Central memory CD8-positive, alpha-beta T cell (primary cell): ENCODE results near the gene SLAIN1.

ENCODE experiments used
- ATAC-seq: fragments of 150-1000 bp; cut with Tn5 transposase; replicated peaks from 2 replicates; pipeline ENCODE4 v1.10.0; 2022; ENCODE audit warnings: mild to moderate bottlenecking, moderate FRiP score, moderate number of reproducible peaks; ENCODE audit not compliant: poor library complexity, severe bottlenecking; ENCODE audit errors: extremely low read depth
- DNase-seq, 2 donors: peaks; one replicate each; pipeline ENCODE4 v3.0.0; 2021; ENCODE audit warnings: low spot score in 2 of 2
- H3K27ac Mint-ChIP-seq: one replicate; pipeline ENCODE4 v1.8.0; 2022; ENCODE audit warnings: low read depth, mild to moderate bottlenecking, moderate library complexity, mixed read lengths
- H3K27me3 Mint-ChIP-seq: one replicate; pipeline ENCODE4 v1.8.0; 2022; ENCODE audit warnings: mixed read lengths
- H3K36me3 Mint-ChIP-seq: one replicate; pipeline ENCODE4 v1.8.0; 2022; ENCODE audit warnings: mild to moderate bottlenecking, moderate library complexity, mixed read lengths; ENCODE audit not compliant: insufficient read depth
- H3K4me1 Mint-ChIP-seq: one replicate; pipeline ENCODE4 v1.8.0; 2022; ENCODE audit warnings: mixed read lengths
- H3K4me3 Mint-ChIP-seq: one replicate; pipeline ENCODE4 v1.8.0; 2022; ENCODE audit warnings: mild to moderate bottlenecking, moderate library complexity, mixed read lengths
- H3K9me3 Mint-ChIP-seq: one replicate; pipeline ENCODE4 v1.8.0; 2022; ENCODE audit warnings: mixed read lengths

Gene SLAIN1

DNA sequence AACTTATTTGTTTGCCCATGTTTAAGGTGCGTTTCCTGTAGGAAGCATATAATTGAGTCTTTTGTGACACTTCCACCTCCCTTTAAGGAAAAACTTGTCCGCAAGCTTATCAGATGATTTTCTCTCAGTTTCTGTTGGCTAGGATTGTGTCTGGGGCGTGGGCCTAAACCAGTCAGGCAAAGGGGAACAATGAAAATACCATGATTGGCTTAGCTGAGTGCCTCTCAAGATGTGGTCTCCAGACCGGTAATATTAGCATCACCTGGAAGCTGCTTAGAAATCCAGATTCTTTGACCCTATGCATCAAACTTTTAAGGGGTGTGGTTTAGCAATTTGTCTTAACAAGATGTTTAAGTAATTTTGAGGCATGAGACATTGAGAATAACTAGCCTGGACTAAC lies 20.0 kb downstream of the SLAIN1 start:
- H3K36me3 Mint-ChIP-seq: peaks cover 9% of the 10 kb centered on the region
- no peak for DNase-seq
- H3K27ac Mint-ChIP-seq: no peak overlapping the region
- H3K9me3 Mint-ChIP-seq: no peaks in the 10 kb centered on the region
- no peak for ATAC-seq
- no peaks in the 10 kb centered on the region for H3K27me3 Mint-ChIP-seq
- no peak overlapping the region for H3K4me3 Mint-ChIP-seq
- peaks cover 46% of the 10 kb centered on the region for H3K4me1 Mint-ChIP-seq

DNA sequence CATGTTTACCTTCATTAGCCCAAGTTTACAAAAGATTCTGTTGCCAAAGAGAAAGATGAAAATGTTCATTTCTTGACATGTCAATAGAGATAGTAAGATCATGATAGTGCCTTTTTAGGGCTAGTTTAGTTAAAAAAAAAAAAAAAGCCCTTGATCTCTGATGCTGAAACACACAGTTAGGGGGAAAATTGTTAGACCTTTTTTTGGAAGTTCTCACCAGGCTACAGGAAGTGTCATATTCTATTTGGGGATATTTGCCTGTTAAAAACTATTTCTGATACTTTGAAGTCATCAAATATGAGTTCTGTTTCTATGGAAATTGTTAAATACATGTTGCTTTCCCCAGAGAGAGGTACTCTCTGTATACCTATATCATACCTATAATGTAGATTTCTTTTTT lies 21.6 kb downstream of the SLAIN1 start:
- H3K4me1 Mint-ChIP-seq: peaks cover 43% of the 10 kb centered on the region
- no peak for DNase-seq
- H3K4me3 Mint-ChIP-seq: no peak overlapping the region
- H3K27me3 Mint-ChIP-seq: no peaks in the 10 kb centered on the region
- no peaks in the 10 kb centered on the region for H3K9me3 Mint-ChIP-seq
- no peak for ATAC-seq
- H3K27ac Mint-ChIP-seq: no peak overlapping the region
- H3K36me3 Mint-ChIP-seq: peaks cover 19% of the 10 kb centered on the region

DNA sequence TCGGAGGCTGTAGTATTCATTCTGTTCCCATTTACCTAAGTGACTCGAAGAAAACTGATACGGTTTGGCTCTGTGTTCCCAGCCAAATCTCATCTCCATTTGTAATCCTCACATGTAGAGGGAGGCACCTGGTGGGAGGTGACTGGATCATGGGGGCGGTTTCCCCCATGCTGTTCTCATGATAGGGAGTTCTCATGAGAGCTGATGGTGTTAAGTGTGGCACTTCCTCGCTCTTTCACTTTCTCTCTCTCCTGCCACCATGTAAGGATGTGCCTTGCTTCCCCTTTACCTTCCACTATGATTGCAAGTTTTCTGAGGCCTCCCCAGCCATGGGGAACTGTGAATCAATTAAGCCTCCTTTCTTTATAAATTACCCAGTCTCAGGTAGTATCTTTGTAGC lies 23.5 kb downstream of the SLAIN1 start:
- ATAC-seq: no peak
- no peak overlapping the region for H3K27ac Mint-ChIP-seq
- H3K27me3 Mint-ChIP-seq: no peaks in the 10 kb centered on the region
- DNase-seq: no peak
- H3K4me3 Mint-ChIP-seq: no peak overlapping the region
- peaks cover 22% of the 10 kb centered on the region for H3K36me3 Mint-ChIP-seq
- no peaks in the 10 kb centered on the region for H3K9me3 Mint-ChIP-seq
- H3K4me1 Mint-ChIP-seq: peaks cover 39% of the 10 kb centered on the region

DNA sequence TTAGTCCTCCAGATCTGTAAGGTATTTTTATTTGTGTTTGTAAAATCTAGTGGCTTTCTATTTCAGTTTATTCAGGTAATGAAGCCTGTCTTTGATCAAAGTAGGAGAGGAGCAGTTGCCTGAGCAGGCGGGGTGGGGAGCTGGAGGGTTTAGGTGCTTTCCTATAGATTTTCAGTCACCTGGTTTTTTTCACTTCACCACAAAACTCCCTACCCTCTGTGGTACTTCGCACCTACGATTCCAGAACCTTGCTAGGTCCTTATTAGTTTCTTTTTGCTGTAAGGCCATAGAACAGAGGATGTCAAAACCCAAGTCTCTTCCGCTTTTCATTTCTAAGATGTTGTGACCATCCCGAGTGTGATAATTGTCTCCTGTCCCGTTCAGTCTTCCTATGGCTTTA lies 26.6 kb downstream of the SLAIN1 start:
- ATAC-seq: peak; percentile 73
- peaks cover 30% of the 10 kb centered on the region for H3K4me1 Mint-ChIP-seq
- no peak for DNase-seq
- H3K27me3 Mint-ChIP-seq: no peaks in the 10 kb centered on the region
- H3K36me3 Mint-ChIP-seq: peaks cover 23% of the 10 kb centered on the region
- H3K27ac Mint-ChIP-seq: peak overlapping the region; percentile 20
- H3K9me3 Mint-ChIP-seq: no peaks in the 10 kb centered on the region
- H3K4me3 Mint-ChIP-seq: no peak overlapping the region

DNA sequence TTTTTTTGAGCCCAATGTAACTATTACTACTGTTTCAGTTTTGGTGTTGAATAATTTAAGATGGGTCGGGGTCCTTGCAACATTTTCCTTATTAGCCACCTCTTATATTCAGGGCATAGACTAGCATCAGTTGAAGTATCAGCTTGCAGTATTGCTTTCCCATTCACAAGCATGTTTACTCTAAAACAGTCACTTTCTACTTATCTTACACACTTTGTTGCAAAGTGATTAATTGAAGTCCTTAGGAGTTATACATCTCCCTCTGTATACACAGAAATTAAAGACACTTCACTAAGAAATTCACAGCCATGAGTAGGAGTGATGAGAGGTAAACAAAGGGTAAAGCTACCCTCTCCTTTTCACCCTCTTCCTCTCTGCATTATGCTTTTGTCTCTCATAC lies 27.6 kb downstream of the SLAIN1 start:
- H3K4me3 Mint-ChIP-seq: no peak overlapping the region
- H3K27ac Mint-ChIP-seq: no peak overlapping the region
- no peaks in the 10 kb centered on the region for H3K27me3 Mint-ChIP-seq
- peaks cover 22% of the 10 kb centered on the region for H3K36me3 Mint-ChIP-seq
- peaks cover 36% of the 10 kb centered on the region for H3K4me1 Mint-ChIP-seq
- ATAC-seq (no peak), DNase-seq (no peak)
- no peaks in the 10 kb centered on the region for H3K9me3 Mint-ChIP-seq

DNA sequence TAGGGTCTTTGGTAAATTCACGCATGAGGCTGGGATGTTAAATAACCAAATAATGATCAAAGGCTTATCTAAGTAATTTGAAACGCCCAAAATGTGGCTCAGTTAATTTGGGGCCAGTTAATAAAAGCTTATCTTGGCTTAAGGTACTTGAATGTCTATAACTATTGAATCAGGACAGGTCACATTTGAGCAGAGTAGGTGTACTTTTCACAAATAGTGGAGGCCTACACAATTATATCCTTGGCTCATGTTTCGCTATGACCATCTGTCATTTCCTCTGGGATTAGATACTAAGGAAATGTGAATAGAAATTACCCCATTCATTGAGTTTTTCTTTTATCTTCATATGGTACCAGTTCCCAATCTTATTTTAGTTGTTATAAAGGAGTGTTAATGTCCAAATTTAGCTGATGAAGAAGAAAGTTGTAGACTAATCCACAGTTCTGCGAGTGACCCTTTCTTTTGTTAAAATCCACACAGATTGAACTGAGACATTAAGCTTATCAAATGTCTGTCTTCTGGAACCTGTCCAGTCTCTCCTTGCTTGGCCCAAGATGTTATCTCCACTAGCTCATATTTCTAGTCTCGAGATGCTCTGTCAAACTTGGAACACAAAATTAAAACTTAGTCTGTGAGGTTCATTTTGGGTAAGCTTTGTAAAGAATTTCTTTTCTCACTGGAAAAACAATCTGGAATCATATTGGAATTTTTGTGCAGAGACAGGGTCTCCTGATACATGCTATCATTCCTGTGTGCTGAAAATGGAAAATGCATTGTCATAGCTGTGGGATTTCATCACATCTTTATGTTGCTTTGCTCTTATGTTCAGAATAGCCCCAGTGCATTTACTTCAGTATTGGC lies 31.0 kb downstream of the SLAIN1 start:
- H3K36me3 Mint-ChIP-seq: peaks cover 8% of the 10 kb centered on the region
- H3K27me3 Mint-ChIP-seq: no peaks in the 10 kb centered on the region
- peak overlapping the region; percentile 49 for H3K4me3 Mint-ChIP-seq
- no peaks in the 10 kb centered on the region for H3K9me3 Mint-ChIP-seq
- peak overlapping the region; percentile 52 for H3K27ac Mint-ChIP-seq
- ATAC-seq (no peak), DNase-seq (no peak)
- peaks cover 35% of the 10 kb centered on the region for H3K4me1 Mint-ChIP-seq

DNA sequence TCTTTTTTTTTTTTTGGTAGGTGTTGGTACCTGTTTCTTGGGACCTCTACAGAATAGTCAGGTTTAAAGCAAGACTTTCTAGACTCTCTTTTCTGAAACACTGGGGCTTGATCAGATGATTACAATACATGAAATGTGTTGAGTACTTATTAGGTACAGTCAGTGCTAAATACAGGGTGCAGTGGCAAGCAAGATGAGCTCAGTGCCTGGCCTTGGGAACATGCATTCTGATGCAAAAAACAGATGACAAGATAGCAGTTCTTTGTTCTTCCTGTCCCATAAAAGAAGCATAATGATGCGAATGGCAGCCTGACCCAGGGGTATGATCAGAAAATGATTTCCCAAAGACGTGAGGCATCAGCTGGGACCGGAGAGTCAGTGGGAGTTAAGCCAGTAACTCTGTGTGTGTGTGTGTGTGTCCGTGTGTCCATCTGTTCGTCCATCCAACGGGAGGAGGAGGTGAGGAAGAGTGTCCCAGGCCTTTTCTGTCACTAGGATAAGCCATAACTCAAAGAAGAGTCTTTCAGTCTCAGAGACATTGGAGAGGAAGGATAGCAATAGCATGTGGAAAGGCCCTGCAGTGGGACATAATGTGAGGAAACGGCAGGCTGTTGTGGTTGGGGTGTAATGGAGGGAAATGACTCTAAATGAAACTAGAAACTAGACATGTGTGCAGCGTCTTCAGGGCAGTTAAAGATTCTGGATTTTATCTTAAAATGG lies 32.2 kb downstream of the SLAIN1 start:
- no peak for DNase-seq

DNA sequence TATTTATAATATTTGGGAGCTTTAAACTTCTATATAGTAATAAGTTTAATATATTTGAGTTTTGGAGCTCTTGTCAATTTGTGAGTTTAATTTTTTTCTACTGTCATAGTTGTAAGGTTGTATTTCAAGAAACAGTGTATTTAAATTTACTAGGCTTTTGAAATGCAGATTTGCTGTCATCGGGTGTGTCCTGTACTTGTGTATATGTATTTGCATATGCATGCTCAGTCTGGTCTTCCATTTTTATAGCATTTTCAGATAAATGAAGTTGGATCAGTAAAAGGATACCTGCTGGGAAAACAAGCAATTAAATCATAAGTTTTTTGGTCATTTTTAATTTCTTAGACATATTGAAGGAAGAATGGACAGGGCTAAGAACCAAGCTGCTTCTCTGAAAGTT lies 33.1 kb downstream of the SLAIN1 start:
- peaks cover 1% of the 10 kb centered on the region for H3K36me3 Mint-ChIP-seq
- DNase-seq: no peak
- no peaks in the 10 kb centered on the region for H3K9me3 Mint-ChIP-seq
- no peak overlapping the region for H3K4me3 Mint-ChIP-seq
- peaks cover 24% of the 10 kb centered on the region for H3K4me1 Mint-ChIP-seq
- no peaks in the 10 kb centered on the region for H3K27me3 Mint-ChIP-seq
- no peak for ATAC-seq
- no peak overlapping the region for H3K27ac Mint-ChIP-seq

More for the DNA sequence above, 32.2 kb downstream of the SLAIN1 start:
- peak; percentile 70 for ATAC-seq
- no peaks in the 10 kb centered on the region for H3K9me3 Mint-ChIP-seq
- H3K4me3 Mint-ChIP-seq: peak overlapping the region; percentile 49
- no peaks in the 10 kb centered on the region for H3K27me3 Mint-ChIP-seq
- peaks cover 26% of the 10 kb centered on the region for H3K4me1 Mint-ChIP-seq
- peak overlapping the region; percentile 52 for H3K27ac Mint-ChIP-seq
- peaks cover 1% of the 10 kb centered on the region for H3K36me3 Mint-ChIP-seq

DNA sequence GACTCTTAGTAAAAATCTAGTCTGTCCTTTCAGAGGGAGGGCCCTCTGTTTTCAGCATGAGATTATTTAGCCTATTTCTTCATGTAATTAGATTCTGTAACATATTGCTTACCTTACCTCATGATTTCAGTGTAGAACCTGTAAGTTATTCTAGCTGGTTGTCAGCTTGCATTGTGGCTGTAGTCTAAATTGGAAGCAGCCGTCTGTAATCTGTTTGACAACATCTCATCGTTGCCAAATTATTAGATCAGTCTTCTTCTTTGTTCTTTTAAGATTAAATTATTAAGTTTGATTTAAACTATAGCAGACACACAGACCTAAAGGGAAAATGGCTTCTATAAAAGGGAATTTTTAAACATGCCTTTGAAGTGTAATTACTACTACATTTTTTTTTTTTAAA lies 34.8 kb downstream of the SLAIN1 start:
- DNase-seq: no peak
- no peak overlapping the region for H3K4me3 Mint-ChIP-seq
- no peaks in the 10 kb centered on the region for H3K27me3 Mint-ChIP-seq
- H3K4me1 Mint-ChIP-seq: peaks cover 22% of the 10 kb centered on the region
- peaks cover 1% of the 10 kb centered on the region for H3K36me3 Mint-ChIP-seq
- no peaks in the 10 kb centered on the region for H3K9me3 Mint-ChIP-seq
- ATAC-seq: no peak
- H3K27ac Mint-ChIP-seq: no peak overlapping the region

DNA sequence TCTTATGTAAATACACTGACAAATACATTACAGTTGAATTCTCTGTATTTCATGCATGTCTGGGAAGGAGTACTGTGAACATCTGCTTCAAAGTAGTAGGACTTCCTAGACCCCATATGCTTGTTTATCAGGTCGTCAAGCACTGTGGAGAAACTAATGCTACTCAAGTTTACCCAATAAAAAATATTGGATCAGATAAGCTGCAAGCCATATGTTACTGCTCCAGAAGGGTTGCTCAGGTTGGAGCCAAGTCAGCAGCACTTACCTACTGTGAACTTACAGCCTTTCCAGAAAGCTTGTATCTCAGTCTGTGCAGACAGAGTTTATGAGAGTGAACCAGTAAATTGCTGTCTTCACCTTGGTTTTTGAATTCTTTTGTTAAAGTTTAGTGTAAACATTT lies 36.2 kb downstream of the SLAIN1 start:
- Mint-ChIP-seq H3K27me3 (no peaks in the 10 kb centered on the region), H3K4me3 (no peak overlapping the region), H3K9me3 (no peaks in the 10 kb centered on the region), H3K36me3 (no peaks in the 10 kb centered on the region), H3K27ac (no peak overlapping the region), H3K4me1 (peaks cover 18% of the 10 kb centered on the region)
- no peak for ATAC-seq
- DNase-seq: no peak

DNA sequence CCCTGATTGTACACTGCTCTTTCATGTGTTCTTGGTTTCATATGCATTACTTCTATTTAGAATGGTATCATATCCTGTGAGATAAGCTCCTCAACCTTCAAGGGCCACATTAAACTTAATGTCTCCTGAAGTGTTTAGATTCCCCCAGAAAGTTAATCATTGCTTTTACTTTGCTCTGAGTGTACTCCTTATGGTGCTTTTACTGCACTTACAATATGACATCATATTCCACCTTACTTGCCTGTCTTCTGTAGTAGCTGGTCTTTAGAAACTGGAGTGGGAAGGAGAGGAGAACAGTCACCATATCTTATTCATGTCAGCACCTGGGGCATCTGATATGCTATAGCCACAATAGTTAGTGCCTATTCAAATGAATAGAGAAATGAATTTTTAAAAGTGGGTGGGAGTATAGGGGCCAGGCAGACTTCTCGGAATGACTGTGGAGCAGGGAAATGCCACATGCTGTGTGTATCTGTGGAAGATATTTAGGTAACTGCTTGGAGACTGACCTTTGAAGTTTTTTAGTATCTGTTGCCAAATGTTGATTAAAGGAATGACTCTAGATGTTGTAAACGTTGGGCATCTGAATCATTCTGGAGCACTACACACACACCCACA lies 40.2 kb downstream of the SLAIN1 start:
- Mint-ChIP-seq H3K27me3 (no peaks in the 10 kb centered on the region), H3K9me3 (no peaks in the 10 kb centered on the region), H3K4me1 (peaks cover 18% of the 10 kb centered on the region), H3K27ac (no peak overlapping the region), H3K36me3 (no peaks in the 10 kb centered on the region), H3K4me3 (no peak overlapping the region)
- DNase-seq: no peak
- ATAC-seq: no peak

DNA sequence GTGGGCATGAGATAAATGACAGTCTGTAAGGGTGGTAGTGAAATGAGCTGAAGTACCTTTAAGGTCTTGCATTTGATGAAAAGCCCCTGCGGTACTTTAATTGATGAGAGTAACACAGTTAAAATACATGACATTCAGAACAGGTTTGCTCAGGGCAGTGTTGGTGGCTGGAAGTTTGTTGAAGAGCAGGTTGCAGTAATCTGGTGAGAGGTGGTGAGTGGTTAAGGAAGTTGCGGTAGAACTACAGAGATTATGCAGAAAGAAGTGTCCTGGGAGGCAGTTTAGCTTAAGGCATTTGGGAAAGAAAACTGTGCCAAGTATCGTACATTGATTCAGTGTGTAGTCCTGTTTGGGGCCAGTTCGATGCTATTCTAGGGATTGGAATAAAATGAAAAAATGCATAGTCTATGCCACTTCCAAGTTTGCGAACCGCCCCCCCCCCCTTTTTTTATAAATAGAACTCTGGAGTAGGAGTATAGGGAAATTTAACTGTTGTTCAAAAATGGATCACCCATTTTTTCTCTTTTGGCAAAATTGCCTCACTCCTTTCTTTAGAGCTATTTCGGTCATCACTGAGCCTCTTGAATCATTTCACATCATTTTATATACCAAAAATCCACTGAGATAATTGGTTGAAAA lies 42.7 kb downstream of the SLAIN1 start:
- Mint-ChIP-seq H3K27ac (no peak overlapping the region), H3K27me3 (no peaks in the 10 kb centered on the region), H3K4me3 (no peak overlapping the region), H3K4me1 (peaks cover 18% of the 10 kb centered on the region), H3K36me3 (no peaks in the 10 kb centered on the region), H3K9me3 (no peaks in the 10 kb centered on the region)
- ATAC-seq (no peak), DNase-seq (no peak)
